ENCODE measurements around the gene OR10A3.
"Not testable (repeated sequence)": the region's sequence is repeated elsewhere in the genome, so short reads cannot be mapped to it uniquely, and the experiment has no call there.

OR10A3 gene, protein sequence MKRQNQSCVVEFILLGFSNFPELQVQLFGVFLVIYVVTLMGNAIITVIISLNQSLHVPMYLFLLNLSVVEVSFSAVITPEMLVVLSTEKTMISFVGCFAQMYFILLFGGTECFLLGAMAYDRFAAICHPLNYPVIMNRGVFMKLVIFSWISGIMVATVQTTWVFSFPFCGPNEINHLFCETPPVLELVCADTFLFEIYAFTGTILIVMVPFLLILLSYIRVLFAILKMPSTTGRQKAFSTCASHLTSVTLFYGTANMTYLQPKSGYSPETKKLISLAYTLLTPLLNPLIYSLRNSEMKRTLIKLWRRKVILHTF

DNA sequence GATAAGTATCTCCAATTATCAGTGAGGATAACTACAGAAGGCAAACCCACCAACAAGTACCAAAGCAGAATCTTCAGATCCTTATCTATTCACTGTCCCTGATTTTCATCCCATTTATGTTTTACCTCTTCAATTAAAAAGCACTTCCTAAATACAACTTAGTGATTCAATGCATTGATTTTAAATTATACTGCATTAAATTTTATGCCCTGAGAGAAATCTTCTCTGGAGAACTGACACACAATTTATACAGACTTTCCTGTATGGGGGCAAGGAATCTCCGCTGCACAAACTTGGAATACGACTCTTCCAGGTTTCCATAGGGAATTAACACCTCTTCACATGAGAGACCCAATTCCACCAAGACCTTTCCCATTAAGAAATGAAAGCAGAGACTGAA lies at the start of gene OR10A3:
Gene OR10A3 (minus strand): TSS at position 101 of the 400 bp plus-strand sequence. CDS start 2,188 bp downstream, outside the sequence.
- DNase-seq, result no peak

DNA sequence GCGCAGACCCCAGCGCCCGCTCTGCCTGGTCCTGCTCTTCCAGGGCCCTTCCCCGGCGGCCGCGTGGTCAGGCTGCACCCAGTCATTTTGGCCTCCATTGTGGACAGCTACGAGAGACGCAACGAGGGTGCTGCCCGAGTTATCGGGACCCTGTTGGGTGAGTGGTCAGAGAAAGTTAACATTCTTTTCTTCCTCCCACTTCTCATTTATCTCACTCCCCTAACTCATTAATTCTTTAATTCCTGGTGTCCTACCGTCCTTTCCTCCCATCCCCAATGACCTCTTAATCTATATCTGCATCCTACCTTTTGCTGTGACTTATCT lies 46.0 kb upstream of the OR10A3 start:
- not testable (repeated sequence) for DNase-seq

DNA sequence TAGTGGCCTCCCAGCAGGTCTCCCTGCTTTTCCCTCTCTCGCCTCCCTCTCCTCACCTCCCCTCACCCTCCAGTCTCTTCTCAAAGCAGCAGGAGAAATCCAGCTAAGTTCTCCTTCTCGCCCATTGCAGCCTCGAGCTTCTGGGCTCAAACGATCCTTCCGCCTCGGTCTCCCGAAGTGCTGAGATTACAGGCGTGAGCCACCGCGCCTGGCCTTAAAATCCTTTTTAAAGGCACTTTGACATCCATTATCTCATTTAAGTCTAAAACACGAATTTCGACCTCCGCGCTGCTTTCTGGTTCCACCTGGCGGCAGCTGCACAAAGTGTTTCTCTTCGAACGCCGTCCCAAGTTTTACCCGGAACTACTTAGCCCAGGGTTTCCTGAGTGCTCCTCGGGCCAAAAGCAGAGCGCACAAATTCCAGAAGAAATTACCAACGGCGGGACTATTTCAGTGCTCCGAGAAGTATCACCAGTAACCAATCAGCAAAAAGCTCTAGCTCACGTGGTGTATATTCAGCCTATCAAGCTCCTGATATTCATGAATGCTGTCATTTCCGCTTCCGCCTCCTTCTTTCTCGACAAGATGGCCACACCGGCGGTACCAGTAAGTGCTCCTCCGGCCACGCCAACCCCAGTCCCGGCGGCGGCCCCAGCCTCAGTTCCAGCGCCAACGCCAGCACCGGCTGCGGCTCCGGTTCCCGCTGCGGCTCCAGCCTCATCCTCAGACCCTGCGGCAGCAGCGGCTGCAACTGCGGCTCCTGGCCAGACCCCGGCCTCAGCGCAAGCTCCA lies 45.5 kb upstream of the OR10A3 start, which contains the start of gene EIF3F:
Gene EIF3F (plus strand): TSS at position 570 of the 792 bp plus-strand sequence. CDS start 16 bp downstream, at position 586.
- peak; percentile 86 to 90 for DNase-seq

DNA sequence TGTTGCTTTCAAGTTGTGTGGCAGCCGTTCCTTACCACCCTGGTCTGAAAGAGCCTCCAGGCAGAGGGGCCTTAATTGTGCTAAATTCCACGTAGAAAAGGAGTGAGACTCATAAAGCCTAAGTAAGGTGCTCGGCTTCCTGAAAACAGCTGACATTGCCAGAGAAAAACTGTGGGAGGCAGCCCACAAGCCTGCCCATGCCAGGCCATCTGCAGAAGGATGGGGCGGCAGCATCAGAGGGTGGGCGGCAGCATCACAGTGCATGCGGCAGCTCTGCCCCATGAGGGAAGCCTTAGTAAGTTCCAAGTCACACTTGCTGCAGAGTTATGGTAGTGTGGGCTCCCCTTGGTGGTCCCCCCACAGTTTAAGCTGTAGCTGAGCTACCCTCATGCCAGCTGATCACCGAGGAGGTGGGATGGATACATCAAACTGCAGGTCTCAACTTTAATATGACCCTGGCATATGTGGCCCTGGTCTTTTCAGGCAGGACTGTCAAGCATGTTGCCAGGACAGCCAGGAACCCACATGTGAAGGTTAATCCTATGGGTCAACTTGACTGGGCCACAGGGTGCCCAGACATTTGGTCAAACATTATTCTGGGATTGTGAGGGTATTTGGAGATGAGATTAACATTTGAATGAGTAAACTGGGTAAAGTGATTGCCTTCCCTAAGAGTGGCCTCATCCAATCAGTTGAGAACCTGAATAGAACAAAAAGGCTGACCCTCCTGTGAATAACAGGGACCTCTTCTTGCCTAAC lies 42.5 kb upstream of the OR10A3 start:
- DNase-seq, result no peak

DNA sequence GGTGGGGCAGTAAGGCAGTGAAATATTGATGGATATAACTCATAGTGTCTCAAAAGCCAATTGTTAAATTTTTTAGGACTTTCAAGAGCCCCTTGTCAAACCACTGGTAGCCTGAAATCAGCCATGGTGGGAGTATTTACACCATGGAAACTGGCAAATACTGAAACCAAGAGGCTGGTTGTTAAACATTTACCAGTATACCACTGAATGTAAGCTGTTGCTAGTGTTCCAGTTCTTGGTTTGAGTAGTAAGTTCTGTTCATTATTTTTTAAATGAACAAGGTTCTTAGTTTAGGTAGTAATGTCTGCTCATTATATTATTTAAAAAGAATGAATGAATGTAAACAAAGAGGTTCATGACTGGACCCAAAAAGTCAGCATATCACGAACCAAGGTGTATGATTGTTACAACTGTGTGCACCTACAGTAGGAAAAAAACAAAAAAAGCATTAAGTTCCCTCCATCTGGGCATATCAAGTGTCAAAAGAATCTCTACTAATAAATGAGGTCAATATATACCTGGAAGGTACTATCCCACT lies 41.1 kb upstream of the OR10A3 start:
- DNase-seq, result no peak

DNA sequence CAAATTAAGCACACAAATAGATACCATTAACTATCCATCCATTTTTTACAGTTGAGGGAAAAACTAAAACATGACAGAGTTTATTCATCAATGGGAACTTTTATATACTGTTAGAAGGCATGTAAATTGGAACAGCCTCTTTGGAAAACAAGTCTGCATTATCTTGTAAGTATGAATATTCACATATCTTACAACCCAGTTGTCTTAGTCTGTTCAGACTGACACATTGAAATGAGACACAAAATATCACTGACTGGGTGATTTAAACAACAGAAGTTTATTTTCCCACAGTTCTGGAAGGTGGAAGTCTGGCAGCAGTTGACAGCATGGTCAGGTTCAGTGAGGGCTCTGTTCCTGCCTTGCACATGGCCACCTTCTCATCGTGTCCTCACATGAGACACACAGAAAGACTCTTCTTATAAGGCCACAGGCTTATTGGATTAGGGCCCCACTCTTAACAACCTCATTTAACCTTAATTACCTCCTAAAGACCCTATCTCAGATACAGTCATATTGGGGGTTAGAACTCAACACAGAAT lies 40.2 kb upstream of the OR10A3 start:
- DNase-seq, result no peak

DNA sequence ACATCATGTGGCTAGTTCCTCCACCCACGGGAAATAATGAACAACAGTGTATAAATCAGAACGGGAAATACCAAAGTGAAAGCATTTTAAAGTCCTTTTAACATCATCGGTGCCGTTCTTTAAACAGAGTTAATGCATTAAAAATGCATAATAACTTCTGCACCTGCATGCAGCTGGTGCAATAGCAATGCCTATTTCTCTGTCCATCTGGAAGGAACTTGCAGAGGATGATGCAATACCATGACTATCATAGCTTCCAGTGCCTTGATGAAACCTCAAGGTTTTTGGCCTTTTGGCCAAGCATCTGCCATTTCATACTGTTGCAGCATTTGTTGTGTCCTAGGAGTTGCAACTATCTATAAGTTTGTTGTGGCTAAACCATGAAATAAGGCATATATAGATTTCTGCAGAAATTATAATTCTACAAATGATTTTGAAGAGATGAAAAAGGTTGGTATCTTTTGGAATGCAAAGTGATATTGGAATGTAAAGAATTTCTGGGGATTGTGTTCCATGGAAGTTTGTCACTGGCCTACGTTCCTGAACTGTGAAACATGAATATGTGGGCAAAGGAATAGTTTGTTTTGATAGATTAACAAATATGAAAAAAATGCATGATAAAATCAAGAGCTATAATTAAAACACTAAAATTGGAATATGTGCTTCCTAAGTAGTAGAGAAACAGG lies 35.9 kb upstream of the OR10A3 start:
- no peak for DNase-seq

DNA sequence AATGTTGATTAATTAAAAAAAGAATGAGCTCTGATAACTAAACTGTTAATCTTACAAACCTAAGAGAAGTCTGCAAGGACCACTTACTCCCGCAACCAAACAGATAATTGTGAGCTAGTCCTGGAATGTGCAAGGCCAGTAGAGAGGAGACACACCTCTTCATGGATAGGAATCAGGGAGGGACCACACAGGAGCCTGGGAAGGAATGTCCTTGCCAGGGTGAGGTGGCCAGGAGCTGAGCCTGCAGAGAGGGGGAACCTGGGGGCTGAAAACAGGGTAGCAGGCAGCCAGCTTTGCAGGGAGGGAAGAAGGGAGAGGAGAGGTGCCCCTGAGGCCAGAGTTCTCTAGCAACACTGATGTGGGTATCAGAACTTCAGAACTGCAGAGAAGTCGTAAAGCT lies 33.2 kb upstream of the OR10A3 start:
- no peak for DNase-seq

DNA sequence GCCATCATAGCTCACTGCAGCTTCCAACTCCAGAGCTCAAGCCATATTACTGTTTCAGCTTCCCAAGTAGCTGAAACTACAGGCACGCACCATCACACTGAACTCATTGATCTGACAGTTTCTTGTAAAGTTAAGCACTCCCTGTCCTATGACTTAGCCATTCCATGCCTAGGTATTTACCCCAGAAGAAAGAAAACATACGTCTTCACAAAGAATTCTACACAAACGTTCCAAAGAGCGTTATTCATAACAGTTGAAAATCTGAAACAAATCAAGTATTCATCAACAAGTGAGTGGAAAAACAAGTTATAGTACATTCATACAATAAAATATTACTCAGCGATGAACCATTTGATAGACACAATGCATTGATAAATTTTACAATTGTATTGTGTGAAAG lies 31.5 kb upstream of the OR10A3 start:
- DNase-seq, result no peak

DNA sequence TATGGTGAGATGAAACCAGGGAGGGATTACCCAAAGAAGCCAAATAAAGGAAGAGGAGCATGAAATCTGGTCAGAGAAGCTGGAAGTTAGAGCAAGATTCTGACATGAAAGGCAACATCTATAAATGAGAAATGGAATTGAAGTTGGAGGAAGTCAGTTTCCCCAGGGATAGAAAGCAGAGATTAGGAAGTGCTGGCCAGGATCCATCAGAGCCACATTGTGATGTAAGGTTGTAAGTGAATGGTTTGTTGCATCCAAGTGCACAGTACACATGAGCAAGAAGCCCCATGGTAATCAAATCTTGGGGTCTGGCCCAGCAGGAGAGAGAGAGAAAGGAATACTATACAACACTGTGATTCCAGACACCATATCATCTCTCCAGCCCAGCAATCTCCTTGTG lies 30.3 kb upstream of the OR10A3 start:
- DNase-seq, result no peak

DNA sequence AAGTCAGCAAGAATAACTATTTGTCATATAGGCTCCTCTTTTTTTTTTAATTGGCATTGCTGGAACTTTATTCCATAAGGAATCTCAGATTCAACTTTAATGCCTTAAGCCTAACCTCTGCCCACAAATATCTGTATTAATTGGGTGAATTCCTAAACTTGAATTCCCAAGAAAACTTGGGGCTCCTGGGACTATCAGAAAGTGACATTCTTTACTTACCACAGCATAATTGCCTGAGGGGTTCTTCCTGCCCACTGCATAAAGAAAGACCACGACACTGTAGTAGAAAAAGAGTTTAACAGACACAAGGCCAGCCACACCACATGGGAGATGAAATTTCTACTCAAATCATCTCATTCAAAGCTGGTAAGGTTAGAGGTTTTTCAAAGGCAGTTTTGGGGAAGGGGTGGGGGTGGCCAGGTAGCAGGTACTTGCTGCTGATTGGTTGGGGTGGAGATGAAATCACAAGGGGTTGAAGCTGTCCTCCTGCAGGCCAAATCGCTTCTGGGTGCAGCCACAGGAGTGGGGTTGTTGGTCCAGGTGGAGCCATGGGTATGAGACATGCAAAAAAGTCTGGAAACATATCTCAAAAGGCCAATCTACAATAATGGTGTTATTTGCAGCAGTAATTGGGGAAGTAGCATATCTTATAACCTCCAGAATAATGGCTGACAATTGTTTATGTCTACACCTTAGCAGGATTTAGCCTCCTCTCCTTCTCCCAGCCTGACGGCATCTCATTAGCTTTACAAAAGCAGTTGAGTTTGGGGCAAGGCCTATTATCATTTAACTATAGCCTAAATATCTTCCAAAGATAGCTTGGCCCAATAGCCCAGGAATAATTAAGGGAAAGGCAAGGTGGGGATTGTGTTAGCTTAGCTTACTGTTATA lies 28.5 kb upstream of the OR10A3 start:
- no peak for DNase-seq

DNA sequence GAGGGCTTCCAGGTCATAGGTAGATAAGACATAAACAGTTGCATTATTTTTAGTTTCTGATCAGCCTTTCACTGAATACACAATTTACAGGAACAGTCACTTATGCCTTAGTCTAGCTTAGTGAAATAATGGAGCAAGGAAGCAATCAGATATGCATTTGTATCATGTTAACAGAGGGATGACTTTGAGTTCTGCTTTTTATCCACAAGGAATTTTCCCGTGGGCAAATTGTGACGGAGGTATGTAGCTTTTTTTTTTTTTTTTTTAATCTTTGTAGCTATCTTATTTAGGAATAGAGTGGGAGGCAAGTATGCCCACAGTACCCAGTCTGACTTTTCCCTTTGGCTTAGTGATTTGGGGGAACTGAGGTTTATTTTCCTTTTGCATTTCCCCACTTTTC lies 27.2 kb upstream of the OR10A3 start:
- DNase-seq, result no peak

DNA sequence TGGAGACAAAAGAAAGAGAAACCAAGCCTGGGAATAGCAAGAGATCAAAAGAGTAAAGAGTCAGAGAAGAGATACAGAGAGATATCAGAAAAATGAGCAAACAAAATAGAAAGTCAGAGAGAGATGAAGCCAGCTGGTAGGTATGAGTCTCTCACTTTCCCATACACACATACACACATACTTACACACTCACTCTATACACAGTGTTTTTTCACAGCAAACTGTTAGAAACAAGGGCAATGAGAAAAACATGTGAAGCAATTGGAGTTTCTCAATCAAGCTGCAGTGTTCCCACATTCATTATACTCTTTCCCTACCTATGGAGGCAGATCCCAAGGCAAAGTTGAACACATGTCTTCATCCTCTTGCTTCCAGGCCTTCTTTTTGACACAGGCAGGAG lies 26.3 kb upstream of the OR10A3 start:
- DNase-seq, result no peak

DNA sequence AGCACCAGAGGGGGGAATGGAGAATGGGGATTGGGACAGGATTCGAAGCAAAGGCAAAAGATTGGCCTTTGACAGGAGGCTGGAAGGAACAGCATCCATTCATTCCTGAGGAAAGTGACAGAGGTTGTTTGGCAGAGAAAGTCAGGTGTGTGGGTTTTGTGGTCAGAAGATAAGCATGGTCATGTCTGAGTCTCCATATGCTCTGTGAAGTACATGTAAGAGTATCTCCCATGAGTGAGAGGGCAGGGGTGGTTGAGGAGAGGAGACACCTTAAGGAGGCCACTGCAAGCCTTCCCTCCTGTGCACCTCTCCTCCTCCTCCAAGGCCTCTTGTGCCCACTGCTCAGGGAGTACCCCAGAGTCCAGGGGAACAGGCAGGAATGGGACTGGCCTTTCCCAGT lies 25.6 kb upstream of the OR10A3 start:
- no peak for DNase-seq

DNA sequence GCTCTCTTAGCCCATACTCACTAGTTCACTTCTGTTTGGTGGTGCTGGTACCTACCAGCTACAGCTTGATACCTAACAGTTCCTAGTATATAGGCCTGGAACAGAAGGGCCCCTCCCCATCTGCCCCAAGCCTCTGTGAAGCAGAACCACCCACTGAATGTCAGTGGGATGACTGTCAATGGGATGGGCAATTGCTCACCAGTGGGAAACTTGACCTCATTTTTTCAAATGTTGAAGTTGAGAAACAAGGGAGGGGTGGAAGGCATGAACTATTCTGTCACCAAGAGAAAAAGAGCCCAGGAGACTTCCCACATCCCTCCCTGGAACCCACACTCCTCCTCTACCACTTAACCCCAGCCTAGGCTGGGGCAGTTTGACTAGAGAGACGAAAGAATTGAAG lies 23.9 kb upstream of the OR10A3 start, which contains the start of gene NLRP10:
Gene NLRP10 (minus strand): TSS at position 62 of the 400 bp plus-strand sequence. CDS start 1,952 bp downstream, outside the sequence.
- DNase-seq, result no peak

DNA sequence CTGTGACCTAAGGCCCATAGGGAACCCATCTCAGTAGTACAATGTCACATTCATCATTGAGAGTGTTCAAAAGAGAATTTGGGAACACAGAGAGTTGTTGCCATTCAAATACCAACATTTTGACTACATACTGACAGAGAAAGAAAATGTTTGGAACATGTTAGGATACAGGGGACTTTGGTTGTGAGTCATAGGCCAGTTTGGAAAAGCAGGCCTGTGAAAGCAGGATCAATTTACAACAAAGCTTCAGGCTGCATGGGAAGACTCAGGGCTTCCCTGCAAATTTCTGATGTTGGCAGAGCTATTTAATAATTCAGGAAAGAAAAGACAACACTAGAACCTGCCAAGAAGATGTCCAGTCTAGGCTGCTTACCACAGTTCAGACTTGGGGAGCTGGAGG lies 23.4 kb upstream of the OR10A3 start:
- DNase-seq, result no peak

DNA sequence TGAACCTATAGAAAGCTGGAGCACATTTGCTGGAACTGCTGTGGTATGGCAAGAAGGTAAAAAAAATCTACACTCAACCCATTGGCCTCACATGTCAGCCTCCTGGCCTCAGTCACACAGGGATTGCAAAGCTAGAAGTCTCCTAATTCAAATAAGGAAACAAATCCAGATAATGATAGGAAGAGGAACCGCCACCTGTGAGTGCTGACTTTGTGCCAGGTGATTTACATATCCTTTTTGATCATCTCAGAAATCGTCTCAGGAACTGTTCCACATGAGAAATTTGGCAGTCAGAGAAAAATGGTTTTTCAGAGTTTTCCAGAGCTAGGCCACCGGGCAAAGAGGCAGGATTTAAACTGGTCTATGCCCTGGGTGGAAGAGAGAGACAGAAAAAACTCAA lies 22.8 kb upstream of the OR10A3 start:
- no peak for DNase-seq

DNA sequence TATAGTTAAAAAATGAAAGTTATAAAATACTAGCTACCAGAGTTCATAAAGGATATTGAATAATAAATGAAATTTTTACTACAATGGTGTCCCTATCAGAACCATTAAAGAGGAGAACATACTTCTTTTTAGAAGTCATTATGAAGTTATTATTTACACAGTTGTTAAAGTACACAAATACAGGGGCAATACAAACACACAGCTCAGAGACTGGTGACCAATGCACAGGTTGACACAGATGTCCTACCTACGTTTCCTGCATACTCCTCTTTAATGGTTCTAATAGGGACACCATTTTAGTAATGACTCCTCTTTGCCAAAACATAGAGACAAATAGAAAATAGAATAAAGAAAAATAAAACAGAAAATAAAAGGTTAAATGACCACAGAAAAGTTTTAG lies 13.7 kb upstream of the OR10A3 start:
- DNase-seq, result no peak

DNA sequence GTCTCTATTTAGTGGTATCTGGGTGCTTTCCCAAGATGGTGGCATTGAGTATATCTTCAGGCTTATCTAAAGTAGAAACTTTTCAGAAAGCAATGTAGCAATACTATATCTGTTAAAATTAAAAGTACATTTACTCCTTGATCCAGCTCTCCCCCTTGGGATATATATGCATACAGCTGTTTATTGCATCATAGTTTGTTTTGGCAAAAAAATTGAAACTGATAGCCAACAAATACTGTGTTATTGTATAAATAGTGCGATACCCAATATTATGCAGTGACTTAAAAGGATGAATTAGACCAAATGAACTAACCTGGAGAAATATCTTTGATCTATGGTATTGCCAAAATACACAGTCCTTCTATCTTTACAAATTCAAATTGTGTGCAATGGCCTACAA lies 8.4 kb upstream of the OR10A3 start:
- no peak for DNase-seq

DNA sequence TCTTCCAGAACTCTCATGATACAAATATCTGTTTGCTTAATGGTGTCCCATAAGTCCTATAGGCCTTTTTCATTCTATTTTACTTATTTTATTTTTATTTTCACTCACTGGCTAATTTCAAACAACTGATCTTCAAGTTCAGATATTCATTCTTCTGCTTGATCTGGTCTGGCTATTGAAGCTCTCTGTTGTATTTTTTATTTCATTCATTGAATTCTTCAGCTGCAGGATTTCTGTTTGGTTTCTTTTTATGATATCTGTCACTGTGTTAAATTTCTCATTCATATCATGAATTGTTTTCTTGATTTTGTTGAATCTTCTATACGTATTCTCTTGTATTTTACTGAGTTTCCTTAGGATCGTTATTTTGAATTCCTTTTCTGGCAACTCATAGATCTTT lies 2.6 kb upstream of the OR10A3 start:
- no peak for DNase-seq

DNA sequence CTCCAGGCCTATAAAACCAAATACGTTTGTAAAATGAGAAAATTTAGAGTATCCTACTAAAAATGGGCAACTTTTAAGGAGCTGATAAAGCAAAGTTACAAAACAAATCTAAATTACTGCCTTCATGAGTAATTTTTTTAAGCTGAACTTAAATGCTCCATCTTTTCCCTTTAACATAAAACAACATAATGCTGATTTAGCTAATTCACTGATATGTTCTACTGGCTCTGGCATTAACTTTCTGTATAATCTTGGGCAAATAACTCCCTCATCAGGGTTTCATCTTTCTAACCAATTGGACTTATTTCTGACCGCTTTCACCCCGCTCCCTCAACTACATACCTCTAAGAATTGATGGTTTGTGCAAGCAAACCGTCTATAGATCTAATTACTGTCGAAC lies 362 bp downstream of the OR10A3 start:
- DNase-seq, result no peak
